CD14-positive monocyte (primary cell): ENCODE measurements around the gene C17orf114.

Experiments
- DNase-seq, 3 donors: peaks; one replicate each; pipeline ENCODE4 v3.0.0-alpha.2; 2011 to 2022
- H2AFZ ChIP-seq: 2 replicates; pipeline ENCODE4 v1.6.0; 2012; ENCODE audit warnings: mild to moderate bottlenecking, low read depth, low read length, inconsistent platforms; ENCODE audit not compliant: insufficient read depth, poor library complexity, severe bottlenecking
- H3K27ac ChIP-seq, 2 donors: 1 replicate in 1 of 2; 2 replicates in 1 of 2; pipeline ENCODE4 v1.5.1; 2012 to 2013; ENCODE audit warnings: low read length in 2 of 2, control low read depth in 1 of 2, inconsistent platforms in 1 of 2, low read depth in 1 of 2, mild to moderate bottlenecking in 1 of 2
- H3K27me3 ChIP-seq, 2 donors: one replicate each; pipeline versions ENCODE4 v1.6.0 to v1.6.1; 2011 to 2013; ENCODE audit warnings: low read length in 2 of 2; ENCODE audit not compliant: control insufficient read depth in 2 of 2, insufficient read depth in 2 of 2
- H3K36me3 ChIP-seq, 2 donors: replicated peaks in 1 of 2; 1 replicate in 1 of 2; 2 replicates in 1 of 2; pipeline versions ENCODE4 v1.5.1 to v1.6.1; 2012 to 2013; ENCODE audit warnings: low read length in 2 of 2, control low read depth in 1 of 2, inconsistent platforms in 1 of 2, mild to moderate bottlenecking in 1 of 2; ENCODE audit not compliant: insufficient read depth in 2 of 2, control insufficient read depth in 1 of 2
- H3K4me1 ChIP-seq, 2 donors: 1 replicate in 1 of 2; 2 replicates in 1 of 2; pipeline versions ENCODE4 v1.5.1 to v1.6.1; 2012 to 2013; ENCODE audit warnings: low read length in 2 of 2, control low read depth in 1 of 2, inconsistent platforms in 1 of 2, mild to moderate bottlenecking in 1 of 2, moderate library complexity in 1 of 2; ENCODE audit not compliant: insufficient read depth in 2 of 2, control insufficient read depth in 1 of 2
- H3K4me2 ChIP-seq: replicated peaks from 2 replicates; pipeline ENCODE3; 2012; ENCODE audit warnings: low read length, moderate library complexity, mild to moderate bottlenecking; ENCODE audit not compliant: poor library complexity, severe bottlenecking; ENCODE audit errors: extremely low read depth
- H3K4me3 ChIP-seq, 3 experiments: fragments of 200-600 bp in 1 of 3; sonication (generic) in 1 of 3; replicated peaks in 1 of 3; 1 replicate in 2 of 3; 2 replicates in 1 of 3; pipeline ENCODE4 v1.5.1; 2011 to 2013; ENCODE audit warnings: low read length in 3 of 3, mild to moderate bottlenecking in 3 of 3, control low read depth in 2 of 3, low read depth in 2 of 3, inconsistent platforms in 1 of 3, moderate library complexity in 1 of 3
- H3K79me2 ChIP-seq: 2 replicates; pipeline ENCODE4 v1.6.0; 2012; ENCODE audit warnings: mild to moderate bottlenecking, control low read depth, inconsistent platforms, low read length, moderate library complexity; ENCODE audit not compliant: insufficient read depth
- H3K9ac ChIP-seq: 2 replicates; pipeline ENCODE4 v1.6.0; 2017; ENCODE audit warnings: low read length, mild to moderate bottlenecking; ENCODE audit not compliant: insufficient read depth, poor library complexity, severe bottlenecking
- H3K9me3 ChIP-seq, 2 donors: replicated peaks in 1 of 2; 1 replicate in 1 of 2; 2 replicates in 1 of 2; pipeline versions ENCODE4 v1.5.1 to v1.6.1; 2012 to 2013; ENCODE audit warnings: low read length in 2 of 2, control low read depth in 1 of 2; ENCODE audit not compliant: control insufficient read depth in 1 of 2, insufficient read depth in 1 of 2
- H4K20me1 ChIP-seq: 2 replicates; pipeline ENCODE4 v1.6.0; 2012; ENCODE audit warnings: mild to moderate bottlenecking, low read length, control low read depth, moderate library complexity; ENCODE audit not compliant: insufficient read depth
- H3K27ac Mint-ChIP-seq, 7 donors: one replicate each; pipeline ENCODE4 v1.8.0; 2020; ENCODE audit warnings: mild to moderate bottlenecking in 7 of 7, mixed read lengths in 7 of 7, moderate library complexity in 6 of 7, inconsistent platforms in 2 of 7
- H3K27me3 Mint-ChIP-seq, 3 donors: one replicate each; pipeline ENCODE4 v1.8.0; 2021 to 2022; ENCODE audit warnings: low read depth in 3 of 3, mild to moderate bottlenecking in 3 of 3, mixed read lengths in 3 of 3, moderate library complexity in 3 of 3, inconsistent platforms in 1 of 3
- H3K36me3 Mint-ChIP-seq, 2 donors: one replicate each; pipeline ENCODE4 v1.8.0; 2020; ENCODE audit warnings: mixed read lengths in 2 of 2, inconsistent platforms in 1 of 2, mild to moderate bottlenecking in 1 of 2
- H3K4me1 Mint-ChIP-seq: one replicate; pipeline ENCODE4 v1.8.0; 2020; ENCODE audit warnings: mild to moderate bottlenecking, mixed read lengths
- H3K4me3 Mint-ChIP-seq, 2 donors: one replicate each; pipeline ENCODE4 v1.8.0; 2020; ENCODE audit warnings: mild to moderate bottlenecking in 2 of 2, mixed read lengths in 2 of 2, moderate library complexity in 1 of 2
- H3K9me3 Mint-ChIP-seq, 7 donors: one replicate each; pipeline ENCODE4 v1.8.0; 2020 to 2022; ENCODE audit warnings: mixed read lengths in 7 of 7, mild to moderate bottlenecking in 6 of 7, moderate library complexity in 6 of 7, inconsistent platforms in 2 of 7
- CTCF ChIP-seq: fragments of 200-600 bp; IDR thresholded peaks from one replicate; pipeline ENCODE4 v1.8.0; 2022; ENCODE audit warnings: antibody characterized with exemption, mild to moderate bottlenecking
- WGBS: methylation state at CpG from one replicate; pipeline ENCODE4 v1.1.5; 2013; ENCODE audit warnings: missing lambda C conversion rate; ENCODE audit not compliant: insufficient coverage; 5-methylcytosine and 5-hydroxymethylcytosine counted together
- intact Hi-C, 2 donors: fragments of 100-400 bp; cut with micrococcal nuclease; formaldehyde crosslinking; loops; one replicate each; pipeline versions ENCODE4 v1.15.0 to v1.15.1; 2023

Gene C17orf114

GRCh38 chr17:4800462-4801196 lies 1.5 kb downstream of the C17orf114 start:
- peaks cover 0 to 4% (median 0%) of the 10 kb centered on the region in 7 donors for H3K9me3 Mint-ChIP-seq
- no peak overlapping the region for H3K27ac Mint-ChIP-seq
- Histone ChIP-seq H3K9ac (no peak overlapping the region), H4K20me1 (no peaks in the 10 kb centered on the region), H2AFZ (no peak overlapping the region), H3K27ac (no peak overlapping the region), H3K4me3 (no peak overlapping the region), H3K4me2 (no peak overlapping the region), H3K79me2 (peaks cover 15% of the 10 kb centered on the region), H3K36me3 (peaks cover 16 to 20% of the 10 kb centered on the region in 2 donors), H3K9me3 (no peaks in the 10 kb centered on the region), H3K4me1 (peaks cover 12 to 14% of the 10 kb centered on the region in 2 donors), H3K27me3 (peaks cover 0 to 6% of the 10 kb centered on the region in 2 donors)
- no peak overlapping the region for H3K4me3 Mint-ChIP-seq
- H3K4me1 Mint-ChIP-seq = peaks cover 12% of the 10 kb centered on the region
- peaks cover 11 to 18% (median 15%) of the 10 kb centered on the region in 3 donors for H3K27me3 Mint-ChIP-seq
- intact Hi-C loops = no loop called here
- 73% methylated on average over 7 of the region's 10 CpGs for WGBS
- no peak for TF ChIP-seq CTCF
- no peak for DNase-seq
- peaks cover 21 to 25% of the 10 kb centered on the region in 2 donors for H3K36me3 Mint-ChIP-seq

- intact Hi-C loops = loop anchor here (2.0 to 10.0 kb wide), 5 partner anchors 41 to 92 kb away; partner anchors contain the start of genes ARRB2 (in 1 of the 2) and MED11 (in 1 of the 2)
Measured at GRCh38 chr17:4796552-4796920, 5.6 kb downstream of the C17orf114 start.

More at GRCh38 chr17:4796552-4796920, 5.6 kb downstream of the C17orf114 start:
- no peak for TF ChIP-seq CTCF
- H3K27ac Mint-ChIP-seq = peak overlapping the region; percentile 89 to 97 (median 96)
- H3K36me3 Mint-ChIP-seq = peaks cover 21 to 25% of the 10 kb centered on the region in 2 donors
- Histone ChIP-seq H2AFZ (peak overlapping the region; percentile 85), H3K27me3 (peaks cover 0 to 5% of the 10 kb centered on the region in 2 donors), H4K20me1 (no peaks in the 10 kb centered on the region), H3K9me3 (no peaks in the 10 kb centered on the region), H3K9ac (peak overlapping the region; percentile 75), H3K4me3 (peak overlapping the region; percentile 55 to 96 (median 93)), H3K4me2 (peak overlapping the region; percentile 92), H3K79me2 (peaks cover 15% of the 10 kb centered on the region), H3K36me3 (peaks cover 16 to 20% of the 10 kb centered on the region in 2 donors), H3K27ac (peak overlapping the region; percentile 63 to 89), H3K4me1 (peaks cover 15 to 17% of the 10 kb centered on the region in 2 donors)
- H3K4me1 Mint-ChIP-seq = peaks cover 16% of the 10 kb centered on the region
- WGBS = 0% methylated on average over 1 of the region's 7 CpGs
- H3K27me3 Mint-ChIP-seq = peaks cover 10 to 20% (median 18%) of the 10 kb centered on the region in 3 donors
- DNase-seq = no peak
- H3K4me3 Mint-ChIP-seq = peak overlapping the region; percentile 98
- peaks cover 0 to 3% (median 0%) of the 10 kb centered on the region in 7 donors for H3K9me3 Mint-ChIP-seq
